DMS114 treated with DMSO at 0.1 percent for 48 hours (cell line): ENCODE measurements around the gene PPDPF.

Experiments
- DNase-seq: peaks from one replicate; lab custom pipeline; 2025; ENCODE audit not compliant: unreplicated experiment; lab: John Stamatoyannopoulos, UW

The PPDPF gene

GRCh38 chr20:63519668-63520503, 679 bp upstream of the PPDPF start:
- peak; percentile 48 for DNase-seq

GRCh38 chr20:63520934-63521601, 503 bp downstream of the PPDPF start:
- DNase-seq = no peak

- no peak for DNase-seq
These were observed 1.0 kb downstream of the PPDPF start for GRCh38 chr20:63521602-63522001.

- no peak for DNase-seq
These were observed 1.7 kb downstream of the PPDPF start for GRCh38 chr20:63522091-63522868.

GRCh38 chr20:63522981-63523611, 2.5 kb downstream of the PPDPF start:
- DNase-seq = no peak

GRCh38 chr20:63525185-63525584, 4.6 kb downstream of the PPDPF start:
- no peak for DNase-seq

GRCh38 chr20:63525971-63526370, 5.4 kb downstream of the PPDPF start:
- no peak for DNase-seq

GRCh38 chr20:63527184-63527583, 6.6 kb downstream of the PPDPF start:
- DNase-seq = no peak

- no peak for DNase-seq
These were observed 8.8 kb downstream of the PPDPF start for GRCh38 chr20:63529180-63529860.

GRCh38 chr20:63529861-63530787, 9.6 kb downstream of the PPDPF start:
- no peak for DNase-seq

- DNase-seq = no peak
These were observed 10.2 kb downstream of the PPDPF start for GRCh38 chr20:63530788-63531160.

- no peak for DNase-seq
These were observed 11.3 kb downstream of the PPDPF start for GRCh38 chr20:63531686-63532448.

- DNase-seq = no peak
These were observed 11.9 kb downstream of the PPDPF start for GRCh38 chr20:63532449-63532971.

GRCh38 chr20:63533388-63533787, 12.8 kb downstream of the PPDPF start:
- DNase-seq = no peak

- no peak for DNase-seq
These were observed 13.4 kb downstream of the PPDPF start for GRCh38 chr20:63533871-63534393.

GRCh38 chr20:63534427-63534830, 13.9 kb downstream of the PPDPF start:
- DNase-seq = no peak

- DNase-seq = no peak
These were observed 14.5 kb downstream of the PPDPF start for GRCh38 chr20:63534831-63535651.
